Choroid plexus epithelial cell (primary cell): Measurements from ENCODE around the gene PML.
A peak's percentile ranks its signal among the peaks of the same experiment; 100 is the strongest.

Experiments
- DNase-seq: peaks from one replicate; pipeline ENCODE4 v3.0.0-alpha.2; 2010; ENCODE audit warnings: low read depth
- H3K4me3 ChIP-seq: 2 replicates; pipeline ENCODE4 v1.5.1; 2011; ENCODE audit warnings: low read depth, mild to moderate bottlenecking, control low read depth, low read length, moderate library complexity
- TF ChIP-seq, protein P1 (sequence below): conservative IDR thresholded peaks from 2 replicates; pipeline ENCODE4 v1.5.1; 2011; ENCODE audit warnings: low read depth, mild to moderate bottlenecking, control low read depth, inconsistent platforms, low read length, moderate library complexity

The PML gene

DNA sequence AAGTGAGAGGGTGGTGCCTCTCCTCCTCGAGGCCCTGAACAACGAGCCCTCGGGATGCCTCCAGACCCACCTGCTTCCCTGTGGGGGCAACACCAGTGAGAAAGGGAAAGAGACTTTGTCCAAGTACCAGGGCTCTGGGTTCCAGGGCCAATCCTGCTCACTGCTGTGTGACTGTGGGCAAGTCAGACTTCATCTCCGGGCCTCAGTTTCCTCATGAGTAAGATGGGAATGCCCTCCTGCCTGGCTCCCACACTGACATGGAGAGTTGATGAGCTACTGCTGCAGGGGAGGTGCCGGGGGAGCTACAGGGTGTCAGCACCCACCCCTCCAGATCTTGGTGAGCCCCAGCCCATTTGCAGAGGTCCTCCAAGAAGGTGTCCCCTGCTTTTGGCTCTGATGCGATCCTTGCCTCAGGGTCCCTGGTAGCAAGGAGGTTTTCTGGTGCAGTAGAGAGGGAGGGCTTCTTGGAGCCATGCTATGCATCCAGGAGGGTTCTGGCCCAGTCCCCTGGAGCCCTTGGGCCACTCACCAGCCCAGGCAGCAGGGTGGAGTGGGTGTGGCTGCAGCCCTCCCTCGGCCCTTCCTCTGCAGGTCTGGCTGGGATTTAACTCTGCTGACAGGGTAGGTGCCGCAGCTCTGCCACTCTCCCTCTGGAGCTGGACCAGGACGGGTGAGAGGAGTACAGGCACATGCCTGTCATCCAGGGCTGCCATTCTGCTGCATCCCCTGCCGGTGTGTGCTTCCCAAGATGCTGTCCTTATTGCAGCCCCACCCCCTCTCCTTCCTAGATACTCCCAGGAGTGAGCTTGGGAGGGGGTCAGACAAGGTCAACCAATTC lies 41.4 kb upstream of the PML start:
- no peak for DNase-seq
- no peak overlapping the region for H3K4me3 ChIP-seq
- TF ChIP-seq, protein P1, sequence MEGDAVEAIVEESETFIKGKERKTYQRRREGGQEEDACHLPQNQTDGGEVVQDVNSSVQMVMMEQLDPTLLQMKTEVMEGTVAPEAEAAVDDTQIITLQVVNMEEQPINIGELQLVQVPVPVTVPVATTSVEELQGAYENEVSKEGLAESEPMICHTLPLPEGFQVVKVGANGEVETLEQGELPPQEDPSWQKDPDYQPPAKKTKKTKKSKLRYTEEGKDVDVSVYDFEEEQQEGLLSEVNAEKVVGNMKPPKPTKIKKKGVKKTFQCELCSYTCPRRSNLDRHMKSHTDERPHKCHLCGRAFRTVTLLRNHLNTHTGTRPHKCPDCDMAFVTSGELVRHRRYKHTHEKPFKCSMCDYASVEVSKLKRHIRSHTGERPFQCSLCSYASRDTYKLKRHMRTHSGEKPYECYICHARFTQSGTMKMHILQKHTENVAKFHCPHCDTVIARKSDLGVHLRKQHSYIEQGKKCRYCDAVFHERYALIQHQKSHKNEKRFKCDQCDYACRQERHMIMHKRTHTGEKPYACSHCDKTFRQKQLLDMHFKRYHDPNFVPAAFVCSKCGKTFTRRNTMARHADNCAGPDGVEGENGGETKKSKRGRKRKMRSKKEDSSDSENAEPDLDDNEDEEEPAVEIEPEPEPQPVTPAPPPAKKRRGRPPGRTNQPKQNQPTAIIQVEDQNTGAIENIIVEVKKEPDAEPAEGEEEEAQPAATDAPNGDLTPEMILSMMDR, result no peak

DNA sequence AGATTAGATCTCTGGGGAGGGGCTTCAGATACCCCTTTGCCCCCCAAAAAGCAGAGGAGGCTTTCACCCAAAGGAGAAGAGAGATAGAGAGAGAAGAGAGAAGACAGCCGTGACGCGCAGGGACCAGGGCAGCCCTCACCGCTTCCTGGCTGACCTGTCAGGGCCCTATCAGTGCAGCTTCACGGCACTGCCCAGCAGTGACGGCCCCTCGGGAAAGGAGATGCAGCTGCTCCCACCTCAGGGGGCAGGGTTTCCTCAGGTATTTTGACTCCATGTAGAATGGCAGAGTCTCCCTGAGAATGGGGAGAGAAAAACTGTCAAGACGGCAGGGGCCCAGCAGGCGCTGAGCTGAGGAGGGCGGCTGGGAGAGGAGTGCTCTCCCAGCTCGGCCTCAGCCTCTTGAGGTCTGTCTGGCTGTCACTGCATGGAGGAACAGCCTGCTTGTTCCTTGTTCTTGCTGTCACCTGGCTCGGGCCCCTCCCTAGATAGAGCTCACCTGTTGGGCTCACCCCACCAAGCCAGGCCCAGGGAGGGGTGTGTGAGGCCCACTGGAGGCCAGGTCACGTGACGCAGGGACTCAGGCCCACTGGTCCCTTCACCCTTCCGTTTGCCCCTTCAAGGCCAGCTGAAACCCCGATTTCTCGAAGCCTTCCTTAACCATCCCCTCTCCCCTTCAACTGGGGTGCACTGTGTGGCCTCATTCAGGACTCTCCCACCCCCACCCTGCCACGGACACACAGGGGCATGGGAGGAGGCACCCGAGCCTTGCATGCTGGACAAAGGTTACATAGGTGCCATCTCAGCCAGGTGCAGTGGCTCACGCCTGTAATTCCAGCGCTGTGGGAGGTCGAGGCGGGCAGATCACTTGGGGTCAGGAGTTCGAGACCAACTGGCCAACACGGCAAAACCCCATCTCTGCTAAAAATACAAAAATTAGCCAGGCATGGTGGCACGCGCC lies 40.0 kb upstream of the PML start:
- DNase-seq, result no peak
- TF ChIP-seq, protein P1, result no peak
- H3K4me3 ChIP-seq, result no peak overlapping the region

- DNase-seq, result no peak
These were observed 39.2 kb upstream of the PML start for GRCh38 chr15:73955326-73955725.

GRCh38 chr15:73955861-73956742 lies 38.4 kb upstream of the PML start:
- TF ChIP-seq, protein P1, result no peak
- no peak for DNase-seq
- no peak overlapping the region for H3K4me3 ChIP-seq

More at GRCh38 chr15:73955326-73955725, 39.2 kb upstream of the PML start:
- H3K4me3 ChIP-seq, result no peak overlapping the region
- TF ChIP-seq, protein P1, result no peak

DNA sequence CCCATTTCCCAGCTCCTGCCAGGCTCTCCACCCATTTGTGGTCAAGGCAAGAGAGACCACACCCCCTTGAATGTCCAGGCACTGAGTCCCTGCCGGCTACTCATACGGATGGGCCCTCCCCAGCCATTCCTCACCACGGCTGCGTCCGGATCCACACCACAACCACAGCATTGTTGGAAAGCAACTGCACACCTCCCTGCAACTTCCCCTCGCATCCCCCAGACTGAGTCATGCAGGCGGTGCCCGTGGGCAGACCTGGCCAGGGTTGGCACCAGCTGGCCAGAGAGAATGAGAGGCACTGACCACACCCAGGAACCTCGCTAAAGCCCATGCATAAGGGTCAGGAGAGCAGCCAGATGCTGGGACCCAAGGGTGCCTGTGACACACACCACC lies 37.8 kb upstream of the PML start:
- TF ChIP-seq, protein P1, result no peak
- peak; percentile 83 for DNase-seq
- H3K4me3 ChIP-seq, result no peak overlapping the region

DNA sequence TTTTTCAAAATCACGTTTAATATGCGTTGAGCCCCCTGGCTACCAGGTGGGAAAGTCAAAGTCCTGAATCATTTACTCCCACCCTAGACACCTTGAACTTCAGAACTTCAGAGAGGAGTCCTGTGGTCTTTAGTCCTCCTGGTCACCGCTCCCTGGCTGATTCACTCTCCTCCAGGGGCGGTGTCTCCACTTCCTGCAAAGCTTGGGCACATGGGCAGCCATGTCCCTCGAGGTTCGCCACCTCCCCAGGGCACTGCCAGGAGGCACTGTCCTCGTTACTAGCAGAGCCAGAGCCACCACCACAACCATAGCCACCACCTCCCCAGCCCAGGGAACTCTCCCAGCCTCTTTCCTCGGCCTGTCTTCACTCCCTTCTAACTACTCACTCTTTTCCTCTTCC lies 37.2 kb upstream of the PML start:
- H3K4me3 ChIP-seq, result no peak overlapping the region
- TF ChIP-seq, protein P1, result no peak
- DNase-seq, result no peak
